Sigmoid colon (tissue), 7 donors: Measurements from ENCODE around the gene ANGPTL2. TPM values are rescaled to one million over a fixed set of nuclear protein-coding genes. Genes with fewer than 3 reads are reported as not detected.

Experiments
- DNase-seq: peaks from one replicate; pipeline ENCODE4 v3.0.0-alpha.2; 2019
- H3K27ac ChIP-seq, 4 donors: fragments of 200-600 bp; sonication (generic); one replicate each; pipeline ENCODE4 v1.5.1; 2016 to 2019; ENCODE audit warnings: mild to moderate bottlenecking in 1 of 4
- H3K27me3 ChIP-seq, 3 donors: fragments of 200-600 bp; sonication (generic); one replicate each; pipeline ENCODE4 v1.5.1; 2019; ENCODE audit warnings: mild to moderate bottlenecking in 1 of 3
- H3K36me3 ChIP-seq, 4 donors: fragments of 200-600 bp; sonication (generic); one replicate each; pipeline ENCODE4 v1.5.1; 2016 to 2019
- H3K4me1 ChIP-seq, 4 donors: fragments of 200-600 bp; sonication (generic); one replicate each; pipeline ENCODE4 v1.5.1; 2017 to 2019
- H3K4me3 ChIP-seq, 4 donors: fragments of 200-600 bp; sonication (generic); one replicate each; pipeline ENCODE4 v1.5.1; 2017 to 2019; ENCODE audit warnings: mild to moderate bottlenecking in 2 of 4, moderate library complexity in 1 of 4
- H3K9me3 ChIP-seq, 4 donors: fragments of 200-600 bp in 3 of 4; sonication (generic) in 3 of 4; one replicate each; pipeline versions ENCODE4 v1.5.1 to v1.6.1; 2013 to 2019
- EP300 ChIP-seq, 4 donors: sonication (generic); formaldehyde crosslinking; IDR thresholded peaks; one replicate each; pipeline ENCODE4 v1.6.1; 2017; ENCODE audit warnings: antibody characterized with exemption in 4 of 4
- POLR2A ChIP-seq, 2 donors: fragments of 450-650 bp; IDR thresholded peaks; one replicate each; pipeline ENCODE4 v1.6.1; 2016; ENCODE audit warnings: antibody characterized with exemption in 2 of 2, mild to moderate bottlenecking in 2 of 2, moderate library complexity in 2 of 2
- POLR2AphosphoS5 ChIP-seq, 4 donors: sonication (generic); formaldehyde crosslinking; IDR thresholded peaks; one replicate each; pipeline ENCODE4 v1.6.1; 2017; ENCODE audit warnings: antibody characterized with exemption in 4 of 4
- WGBS, 2 donors: extraction: QIAGEN DNeasy Blood & Tissue Kit; methylation state at CpG; one replicate each; pipeline ENCODE4 v1.1.7; 2013; 5-methylcytosine and 5-hydroxymethylcytosine counted together
- intact Hi-C: fragments of 100-400 bp; cut with DNase I; formaldehyde crosslinking; loops from one replicate; pipeline ENCODE4 v1.15.1; 2023
- polyA plus RNA-seq, 3 donors: library from polyadenylated mRNA; stranded (reverse); fragments of 200-250 nt; gene quantifications; one replicate each; pipeline ENCODE4 v1.2.3, GENCODE V29; 2013
- total RNA-seq, 4 donors: library from RNA; depleted of rRNA; stranded (reverse); fragments of >200 nt; gene quantifications; one replicate each; pipeline ENCODE4 v1.1.0, GENCODE V29; 2016
- TF ChIP-seq, protein P1 (sequence below), 4 experiments: fragments of 450-650 bp in 3 of 4; fragments of 200-600 bp in 1 of 4; IDR thresholded peaks; one replicate each; pipeline ENCODE4 v1.5.1; 2016 to 2019; ENCODE audit warnings: antibody characterized with exemption in 4 of 4, mild to moderate bottlenecking in 3 of 4, moderate library complexity in 2 of 4
- donor health status: healthy with polysubstance abuse.
- donor health status: Bipolar disorder and iron deficiency.
- donor health status: healthy.

The ANGPTL2 gene
- total and polyA plus RNA-seq, 7 donors = 0.69 to 112 (median 50.5) TPM

DNA sequence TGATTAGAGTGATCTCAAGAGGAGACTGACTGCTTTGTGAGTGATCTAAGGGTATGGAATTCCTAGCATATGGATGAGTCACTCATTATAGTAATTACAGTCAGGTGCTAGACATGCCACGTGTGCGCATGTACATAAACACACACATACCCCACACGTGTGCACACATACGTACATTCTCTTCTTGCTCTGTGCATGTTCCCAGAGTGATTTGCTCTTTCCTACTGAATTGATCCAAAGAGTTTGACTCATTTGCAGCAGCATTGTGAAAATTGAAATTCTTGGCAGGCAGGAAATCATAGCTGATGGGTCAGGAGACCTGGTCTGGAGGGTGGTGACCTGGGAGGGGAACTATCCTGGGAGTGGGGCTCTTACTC, 63.8 kb downstream of the ANGPTL2 start:
- no peak overlapping the region for H3K27ac ChIP-seq

DNA sequence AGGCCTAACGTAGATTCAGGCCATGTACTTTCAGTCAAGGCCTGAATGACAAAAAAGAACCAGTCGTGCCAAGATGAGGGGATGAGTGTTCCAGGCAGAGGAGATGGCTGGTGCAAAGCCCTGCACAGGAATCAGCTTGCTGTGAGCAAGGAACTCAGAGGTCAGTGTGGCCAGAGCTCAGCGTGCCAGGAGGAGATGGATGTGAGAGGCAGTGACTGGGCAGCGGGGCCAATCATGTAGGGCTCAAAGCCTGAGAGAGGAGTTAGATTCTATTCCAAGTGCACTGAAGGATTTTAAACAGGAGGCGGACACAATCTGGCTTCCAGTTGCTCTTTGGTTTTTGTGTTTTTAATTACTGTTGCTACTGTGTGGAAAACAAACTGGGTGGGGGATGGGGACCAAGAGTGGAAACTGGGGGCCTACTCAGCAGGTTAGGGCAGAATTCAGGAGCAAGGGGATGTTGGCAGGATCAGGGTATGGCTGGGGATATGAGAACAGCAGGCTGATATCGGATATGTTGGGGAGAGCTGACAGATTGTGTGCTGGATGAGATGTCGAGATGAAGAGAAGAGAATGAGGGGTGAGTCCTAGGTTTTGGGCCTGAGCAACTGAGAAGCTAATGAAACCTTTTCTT, 64.3 kb downstream of the ANGPTL2 start:
- H3K27ac ChIP-seq = no peak overlapping the region
- TF ChIP-seq POLR2A (IDR thresholded peaks at IDR 0.05) (no peak), EP300 (IDR thresholded peaks at IDR 0.05) (no peak)
- TF ChIP-seq, protein P1, sequence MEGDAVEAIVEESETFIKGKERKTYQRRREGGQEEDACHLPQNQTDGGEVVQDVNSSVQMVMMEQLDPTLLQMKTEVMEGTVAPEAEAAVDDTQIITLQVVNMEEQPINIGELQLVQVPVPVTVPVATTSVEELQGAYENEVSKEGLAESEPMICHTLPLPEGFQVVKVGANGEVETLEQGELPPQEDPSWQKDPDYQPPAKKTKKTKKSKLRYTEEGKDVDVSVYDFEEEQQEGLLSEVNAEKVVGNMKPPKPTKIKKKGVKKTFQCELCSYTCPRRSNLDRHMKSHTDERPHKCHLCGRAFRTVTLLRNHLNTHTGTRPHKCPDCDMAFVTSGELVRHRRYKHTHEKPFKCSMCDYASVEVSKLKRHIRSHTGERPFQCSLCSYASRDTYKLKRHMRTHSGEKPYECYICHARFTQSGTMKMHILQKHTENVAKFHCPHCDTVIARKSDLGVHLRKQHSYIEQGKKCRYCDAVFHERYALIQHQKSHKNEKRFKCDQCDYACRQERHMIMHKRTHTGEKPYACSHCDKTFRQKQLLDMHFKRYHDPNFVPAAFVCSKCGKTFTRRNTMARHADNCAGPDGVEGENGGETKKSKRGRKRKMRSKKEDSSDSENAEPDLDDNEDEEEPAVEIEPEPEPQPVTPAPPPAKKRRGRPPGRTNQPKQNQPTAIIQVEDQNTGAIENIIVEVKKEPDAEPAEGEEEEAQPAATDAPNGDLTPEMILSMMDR (IDR thresholded peaks at IDR 0.05) = no peak
- H3K4me3 ChIP-seq = no peak overlapping the region
- WGBS, 2 donors = 84 to 90% methylated on average over 7 of the region's 7 CpGs
- no peaks in the 10 kb centered on the region for H3K9me3 ChIP-seq
- intact Hi-C loops = no loop called here
- no peaks in the 10 kb centered on the region for H3K27me3 ChIP-seq
- peaks cover 0 to 25% (median 23%) of the 10 kb centered on the region in 4 donors for H3K4me1 ChIP-seq
- DNase-seq = no peak
- H3K36me3 ChIP-seq = no peaks in the 10 kb centered on the region

More for the DNA sequence above, 63.8 kb downstream of the ANGPTL2 start:
- H3K9me3 ChIP-seq = no peaks in the 10 kb centered on the region
- H3K27me3 ChIP-seq = no peaks in the 10 kb centered on the region
- intact Hi-C loops = no loop called here
- H3K36me3 ChIP-seq = no peaks in the 10 kb centered on the region
- peaks cover 0 to 20% (median 18%) of the 10 kb centered on the region in 4 donors for H3K4me1 ChIP-seq
- TF ChIP-seq POLR2A (IDR thresholded peaks at IDR 0.05) (no peak), EP300 (IDR thresholded peaks at IDR 0.05) (no peak), POLR2AphosphoS5 (IDR thresholded peaks at IDR 0.05) (no peak)
- TF ChIP-seq, protein P1 (IDR thresholded peaks at IDR 0.05) = no peak
- H3K4me3 ChIP-seq = no peak overlapping the region
- no peak for DNase-seq
- 86 to 88% methylated on average over 4 of the region's 4 CpGs for WGBS, 2 donors

DNA sequence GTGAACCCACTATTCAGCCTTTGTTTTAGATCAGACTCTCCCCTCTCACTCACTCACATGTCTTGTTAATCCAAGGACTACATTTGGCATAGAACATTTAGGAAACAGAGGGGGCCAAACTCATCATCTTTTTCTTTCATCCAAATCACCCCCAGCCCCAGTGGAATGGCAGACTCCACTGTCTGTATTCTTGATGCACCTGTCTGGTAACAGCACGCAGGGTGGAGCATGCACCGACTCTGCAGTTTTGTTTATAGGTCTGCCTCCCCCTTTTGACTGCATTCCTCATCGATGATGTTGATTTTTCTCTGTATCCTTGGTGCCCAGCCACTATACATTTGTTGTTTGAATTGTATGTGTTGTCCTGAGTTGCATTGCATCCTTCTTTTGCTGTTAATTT, 66.0 kb downstream of the ANGPTL2 start:
- intact Hi-C loops = no loop called here
- Histone ChIP-seq H3K27me3 (no peaks in the 10 kb centered on the region), H3K36me3 (no peaks in the 10 kb centered on the region), H3K9me3 (no peaks in the 10 kb centered on the region), H3K27ac (no peak overlapping the region), H3K4me3 (no peak overlapping the region), H3K4me1 (peaks cover 0 to 42% (median 34%) of the 10 kb centered on the region in 4 donors)
- TF ChIP-seq EP300 (IDR thresholded peaks at IDR 0.05) (no peak), POLR2AphosphoS5 (IDR thresholded peaks at IDR 0.05) (no peak), POLR2A (IDR thresholded peaks at IDR 0.05) (no peak)
- TF ChIP-seq, protein P1 (IDR thresholded peaks at IDR 0.05) = no peak
- no peak for DNase-seq
- 88 to 94% methylated on average over 3 of the region's 3 CpGs for WGBS, 2 donors

DNA sequence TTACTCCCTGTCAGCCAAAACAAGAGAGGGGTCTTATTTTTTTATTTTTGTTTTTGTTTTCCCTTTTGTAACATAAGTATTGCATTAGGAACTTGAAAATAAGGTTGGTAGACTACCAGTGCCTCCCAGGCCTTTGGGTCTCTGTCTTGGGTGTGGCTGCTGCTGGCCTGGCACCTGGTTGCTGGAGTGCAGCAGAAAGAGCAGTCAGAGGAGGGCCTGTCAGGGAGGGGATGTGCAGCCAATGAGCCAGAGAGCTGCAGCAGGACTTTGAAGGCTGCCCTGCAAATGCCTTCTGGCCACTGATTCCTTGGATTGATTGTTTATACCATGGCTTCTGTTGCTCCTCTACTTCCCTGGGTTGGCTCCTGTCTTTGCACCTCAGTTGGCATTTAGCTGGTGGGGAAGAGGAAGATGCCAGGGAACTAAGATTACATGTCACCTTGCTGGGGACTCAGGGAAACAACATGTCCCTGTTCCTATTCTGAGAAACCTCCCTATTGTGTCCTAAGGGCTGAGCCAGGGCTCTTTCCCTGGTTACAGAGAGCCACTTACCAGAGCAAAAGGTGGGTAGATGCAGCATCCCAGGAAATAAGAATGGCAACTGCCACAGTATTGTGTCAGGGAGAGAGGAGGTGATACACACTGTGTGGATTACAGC, 66.6 kb downstream of the ANGPTL2 start:
- Histone ChIP-seq H3K36me3 (no peaks in the 10 kb centered on the region), H3K27ac (no peak overlapping the region), H3K9me3 (no peaks in the 10 kb centered on the region), H3K4me1 (peaks cover 0 to 47% (median 37%) of the 10 kb centered on the region in 4 donors), H3K27me3 (no peaks in the 10 kb centered on the region), H3K4me3 (no peak overlapping the region)
- intact Hi-C loops = no loop called here
- DNase-seq = no peak
- TF ChIP-seq POLR2A (IDR thresholded peaks at IDR 0.05) = no peak

DNA sequence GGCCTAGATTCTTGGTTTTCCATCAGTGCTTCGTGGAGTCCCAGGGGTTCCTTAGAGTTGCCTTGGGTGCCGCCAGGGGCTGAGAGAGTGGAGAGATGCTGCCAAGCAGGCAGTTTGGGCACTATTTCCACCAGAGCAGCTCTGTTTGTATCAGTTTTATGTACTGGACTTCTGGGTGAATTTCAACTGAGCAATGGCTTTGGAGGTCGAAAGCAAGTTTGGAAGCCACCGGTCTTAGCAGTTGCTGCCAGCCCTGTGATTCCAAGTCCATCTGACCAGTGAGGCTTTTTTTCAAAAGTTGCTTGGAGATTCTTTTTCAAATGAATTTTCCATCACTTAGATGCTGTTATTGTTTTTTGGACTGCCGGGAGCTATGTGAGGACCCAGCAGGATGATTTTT, 68.5 kb downstream of the ANGPTL2 start:
- intact Hi-C loops = no loop called here
- peaks cover 0 to 47% (median 32%) of the 10 kb centered on the region in 4 donors for H3K4me1 ChIP-seq

More for the DNA sequence above, 68.5 kb downstream of the ANGPTL2 start:
- H3K27me3 ChIP-seq = no peaks in the 10 kb centered on the region
- no peak overlapping the region for H3K4me3 ChIP-seq
- no peak for DNase-seq
- TF ChIP-seq POLR2AphosphoS5 (IDR thresholded peaks at IDR 0.05) (no peak), EP300 (IDR thresholded peaks at IDR 0.05) (no peak), POLR2A (IDR thresholded peaks at IDR 0.05) (no peak)
- TF ChIP-seq, protein P1 (IDR thresholded peaks at IDR 0.05) = no peak
- no peaks in the 10 kb centered on the region for H3K36me3 ChIP-seq
- peak overlapping the region; percentile 53 to 80 (median 64) for H3K27ac ChIP-seq
- WGBS, 2 donors = 83 to 96% methylated on average over 5 of the region's 5 CpGs
- no peaks in the 10 kb centered on the region for H3K9me3 ChIP-seq
